Placental pericyte (primary cell): ENCODE results near the gene CPOX. TPM values are rescaled to one million over a fixed set of nuclear protein-coding genes. Genes with fewer than 3 reads are reported as not detected.

Source experiments
- total RNA-seq: library from RNA; depleted of rRNA; stranded (reverse); fragments of >200 nt; gene quantifications from 2 replicates; pipeline ENCODE4 v1.2.3, GENCODE V29; 2012

The CPOX gene
- 18.2 and 50.8 TPM in 2 replicates for total RNA-seq

GRCh38 chr3:98593046-98593936 is at the start of gene CPOX:
TSS of gene CPOX (minus strand) at chr3:98593611. CDS start at chr3:98593504, 107 bp downstream.

GRCh38 chr3:98531622-98532274 is 61.7 kb downstream of the CPOX start, which contains the start of gene GPR15:
TSS of gene GPR15 (plus strand) at chr3:98531978. CDS start at chr3:98532034, 56 bp downstream.

Other genes starting within 250 kb of the CPOX start
- gene OR5K4, start 239.8 kb downstream of the CPOX start, total RNA-seq: not detected in 2 replicates
- gene OR5K3, start 202.9 kb downstream of the CPOX start, total RNA-seq: not detected in 2 replicates
- gene OR5K1, start 130.4 kb downstream of the CPOX start, total RNA-seq: not detected in 2 replicates
- not detected in 2 replicates for gene OR5K2, start 95.9 kb downstream of the CPOX start, total RNA-seq
- 142 and 235 TPM in 2 replicates for gene CLDND1, start 70.7 kb downstream of the CPOX start, total RNA-seq
- gene GPR15, start 61.6 kb downstream of the CPOX start, total RNA-seq: not detected in 2 replicates
- 6.9 and 14.0 TPM in 2 replicates for gene ST3GAL6, start 169.7 kb upstream of the CPOX start, total RNA-seq